A549 (cell line): ENCODE data around the gene CDKN2A. TPM values are rescaled to one million over a fixed set of nuclear protein-coding genes. Genes with fewer than 3 reads are reported as not detected.

ENCODE experiments used
- ATAC-seq, 2 experiments: fragments of 200-7000 bp in 1 of 2; fragments of >200 bp in 1 of 2; cut with Nextera tagmentation in 1 of 2; cut with Tn5 transposase in 1 of 2; 3 replicates each; pipeline versions ENCODE4 v1.8.0 to v1.9.1; 2018 to 2020; ENCODE audit warnings: mild to moderate bottlenecking in 1 of 2, moderate library complexity in 1 of 2
- CTCF ChIA-PET: fragments of 300-600 bp; sonication (Branson Sonifier 250); formaldehyde crosslinking; extraction: SDS; loops from one replicate; lab custom pipeline; 2021; ENCODE audit warnings: antibody characterized with exemption, inconsistent platforms; lab: Yijun Ruan, JAX
- POLR2A ChIA-PET: fragments of 350-600 bp; formaldehyde crosslinking; extraction: SDS; loops from one replicate; lab custom pipeline; 2021; ENCODE audit warnings: antibody characterized with exemption, inconsistent platforms; lab: Yijun Ruan, JAX
- DNase-seq, 2 experiments: peaks; one replicate each; pipeline versions ENCODE4 v3.0.0 to v3.0.0-alpha.2; 2011 to 2016; ENCODE audit warnings: low read depth in 1 of 2, low spot score in 1 of 2
- FAIRE-seq: peaks from 2 replicates; lab custom pipeline; 2011; peaks lifted over from hg19 to GRCh38; lab: Jason Lieb, UNC
- H3K27ac ChIP-seq, 2 experiments: fragments of >200 bp; sonication (Bioruptor Twin); formaldehyde crosslinking; 3 replicates each; pipeline ENCODE4 v1.5.1; 2016 to 2017
- H3K4me1 ChIP-seq: fragments of >200 bp; sonication (Bioruptor Twin); formaldehyde crosslinking; 3 replicates; pipeline ENCODE4 v1.6.1; 2016
- H3K4me2 ChIP-seq: fragments of >200 bp; sonication (Bioruptor Twin); formaldehyde crosslinking; 3 replicates; pipeline ENCODE4 v1.6.1; 2016
- H3K4me3 ChIP-seq: fragments of >200 bp; sonication (Bioruptor Twin); formaldehyde crosslinking; 3 replicates; pipeline ENCODE4 v1.5.1; 2016
- H3K9me3 ChIP-seq: fragments of >200 bp; sonication (Bioruptor Twin); formaldehyde crosslinking; 3 replicates; pipeline ENCODE4 v1.6.1; 2016
- BHLHE40 ChIP-seq: IDR thresholded peaks from 2 replicates; pipeline ENCODE4 v1.6.1; 2012; ENCODE audit warnings: low read depth, low read length, inconsistent platforms
- CBX2 ChIP-seq: fragments of 200-600 bp; sonication (generic); IDR thresholded peaks from 2 replicates; pipeline ENCODE4 v1.6.1; 2016; ENCODE audit warnings: low read depth, mild to moderate bottlenecking, borderline replicate concordance
- CBX8 ChIP-seq: fragments of 200-600 bp; sonication (generic); IDR thresholded peaks from 2 replicates; pipeline ENCODE4 v1.6.1; 2016
- E2F6 ChIP-seq: IDR thresholded peaks from 2 replicates; pipeline ENCODE4 v1.6.1; 2012; ENCODE audit warnings: low read depth, borderline replicate concordance
- EHF ChIP-seq: fragments of 250-450 bp; sonication (Bioruptor Pico); IDR thresholded peaks from 2 replicates; pipeline ENCODE4 v1.5.0; 2020; ENCODE audit warnings: mild to moderate bottlenecking
- EP300 ChIP-seq, 2 experiments: fragments of >200 bp; sonication (Bioruptor Twin); formaldehyde crosslinking; IDR thresholded peaks; 2 replicates in 1 of 2; 3 replicates in 1 of 2; pipeline ENCODE4 v1.6.1; 2016 to 2017
- FOSL2 ChIP-seq, 2 experiments: fragments of 450-650 bp in 1 of 2; fragments of >200 bp in 1 of 2; sonication (Bioruptor Twin) in 1 of 2; formaldehyde crosslinking; IDR thresholded peaks; 2 replicates each; pipeline versions ENCODE4 v1.5.0 to v1.6.1; 2016 to 2020; ENCODE audit warnings: mild to moderate bottlenecking in 1 of 2, moderate library complexity in 1 of 2
- HDAC2 ChIP-seq: fragments of 200-600 bp; sonication (generic); IDR thresholded peaks from 2 replicates; pipeline ENCODE4 v1.6.1; 2016
- HES2 ChIP-seq: fragments of >200 bp; sonication (Bioruptor Twin); formaldehyde crosslinking; IDR thresholded peaks from 2 replicates; pipeline ENCODE4 v1.6.1; 2016
- HEYL ChIP-seq: fragments of 250-450 bp; sonication (Bioruptor Pico); IDR thresholded peaks from 2 replicates; pipeline ENCODE4 v1.8.0; 2021; ENCODE audit warnings: mild to moderate bottlenecking, moderate library complexity
- HMGXB4 ChIP-seq: fragments of 250-450 bp; sonication (Bioruptor Pico); IDR thresholded peaks from 2 replicates; pipeline ENCODE4 v1.5.0; 2021; ENCODE audit warnings: mild to moderate bottlenecking, moderate library complexity, borderline replicate concordance
- HOXA7 ChIP-seq: fragments of 250-450 bp; sonication (Bioruptor Pico); IDR thresholded peaks from 2 replicates; pipeline ENCODE4 v1.5.0; 2020; ENCODE audit warnings: mild to moderate bottlenecking, moderate library complexity
- HOXB13 ChIP-seq: fragments of 250-450 bp; sonication (Bioruptor Pico); IDR thresholded peaks from 2 replicates; pipeline ENCODE4 v1.5.0; 2020; ENCODE audit warnings: low read depth, mild to moderate bottlenecking, moderate library complexity
- MAFK ChIP-seq: fragments of 450-650 bp; IDR thresholded peaks from 2 replicates; pipeline ENCODE4 v1.6.1; 2014; ENCODE audit not compliant: partially characterized antibody
- PBX3 ChIP-seq: IDR thresholded peaks from 2 replicates; pipeline ENCODE4 v1.6.1; 2012
- PHF8 ChIP-seq: fragments of 200-600 bp; sonication (generic); IDR thresholded peaks from 2 replicates; pipeline ENCODE4 v1.6.1; 2016; ENCODE audit warnings: low read depth, mild to moderate bottlenecking, antibody characterized with exemption, moderate library complexity, borderline replicate concordance
- RCOR1 ChIP-seq: fragments of 150-350 bp; IDR thresholded peaks from 2 replicates; pipeline ENCODE4 v1.6.1; 2014; ENCODE audit warnings: antibody characterized with exemption, low read length, low read depth
- RFX5 ChIP-seq: fragments of 450-650 bp; IDR thresholded peaks from 2 replicates; pipeline ENCODE4 v1.7.1; 2014; ENCODE audit warnings: antibody characterized with exemption, mild to moderate bottlenecking, moderate library complexity
- RNF2 ChIP-seq: fragments of 200-600 bp; sonication (generic); IDR thresholded peaks from 2 replicates; pipeline ENCODE4 v1.6.1; 2016; ENCODE audit warnings: low read depth, mild to moderate bottlenecking, antibody characterized with exemption, moderate library complexity, borderline replicate concordance
- SMC3 ChIP-seq: fragments of >200 bp; sonication (Bioruptor Twin); formaldehyde crosslinking; IDR thresholded peaks from 3 replicates; pipeline ENCODE4 v1.6.1; 2018; ENCODE audit warnings: inconsistent platforms
- TP53 ChIP-seq: fragments of 250-450 bp; sonication (Bioruptor Pico); IDR thresholded peaks from 2 replicates; pipeline ENCODE4 v1.5.0; 2021; ENCODE audit warnings: mild to moderate bottlenecking, moderate library complexity
- USF2 ChIP-seq: fragments of 450-650 bp; IDR thresholded peaks from 2 replicates; pipeline ENCODE4 v1.6.1; 2014; ENCODE audit warnings: antibody characterized with exemption
- ZNF302 ChIP-seq: fragments of 250-450 bp; sonication (Bioruptor Pico); IDR thresholded peaks from 2 replicates; pipeline ENCODE4 v1.9.0; 2021; ENCODE audit warnings: inconsistent platforms, mild to moderate bottlenecking, moderate library complexity
- ZSCAN20 ChIP-seq: fragments of 250-450 bp; sonication (Bioruptor Pico); IDR thresholded peaks from 2 replicates; pipeline ENCODE4 v1.8.0; 2022; ENCODE audit warnings: mild to moderate bottlenecking, moderate library complexity
- WGBS: methylation state at CpG from one replicate; pipeline ENCODE4 v1.1.6; 2017; ENCODE audit errors: missing lambda C conversion rate; 5-methylcytosine and 5-hydroxymethylcytosine counted together
- polyA plus RNA-seq, 4 experiments: library from polyadenylated mRNA; depleted of rRNA in 3 of 4; stranded (reverse); fragments of >200 nt; fragmentation: RNase III in 1 of 4; extraction: RNeasy Plus Mini Kit Qiagen cat#74134 plus additional on column Dnase treatment in 1 of 4; gene quantifications; 2 replicates in 3 of 4; 3 replicates in 1 of 4; pipeline ENCODE4 v1.2.3, GENCODE V29; 2011 to 2017

The CDKN2A gene
- polyA plus RNA-seq, 2 of the 4 experiments (the other 2 are of a cell fraction), result not detected

GRCh38 chr9:21994556-21995005, 389 bp upstream of the CDKN2A start, which contains the start of gene CDKN2B-AS1:
Gene CDKN2B-AS1, plus strand, starts transcription at chr9:21994791.
- POLR2A ChIA-PET, result no interaction called here
- DNase-seq, result no peak
- H3K27ac ChIP-seq, result no peak within 1 kb of the TSS
- TF ChIP-seq PHF8 (no peak), E2F6 (no peak), CBX2 (no peak), ZNF302 (no peak), BHLHE40 (no peak), FOSL2 (IDR thresholded peaks at IDR 0.05) (no peak), FOSL2 (CRISPR knock-in tag; IDR thresholded peaks at IDR 0.05) (no peak), ZSCAN20 (CRISPR knock-in tag) (no peak), RFX5 (no peak), PBX3 (no peak), HOXB13 (no peak), HMGXB4 (no peak), TP53 (no peak), MAFK (no peak), HDAC2 (no peak), EP300 (IDR thresholded peaks at IDR 0.05) (no peak), CBX8 (no peak), SMC3 (no peak), USF2 (no peak), RNF2 (no peak)
- TF ChIP-seq, all 56 proteins: peak for 0
- H3K4me1 ChIP-seq, result no peaks in the 10 kb centered on the region
- ATAC-seq (no peak), FAIRE-seq (no peak)
- no peak within 1 kb of the TSS for H3K4me2 ChIP-seq
- H3K9me3 ChIP-seq, result no peaks in the 10 kb centered on the region
- no peak within 1 kb of the TSS for H3K4me3 ChIP-seq
- CTCF ChIA-PET, result no interaction called here
- WGBS, result no CpG with 5 or more reads among the region's 43 CpGs

GRCh38 chr9:21993007-21993406, 1.2 kb downstream of the CDKN2A start:
- H3K9me3 ChIP-seq, result no peaks in the 10 kb centered on the region
- ChIA-PET CTCF (no interaction called here), POLR2A (no interaction called here)
- DNase-seq (no peak), ATAC-seq (no peak), FAIRE-seq (no peak)
- no peaks in the 10 kb centered on the region for H3K4me1 ChIP-seq
- H3K4me2 ChIP-seq, result no peak overlapping the region
- TF ChIP-seq E2F6, result no peak
- TF ChIP-seq HOXA7 (CRISPR knock-in tag), result no peak
- TF ChIP-seq RCOR1, result no peak
- TF ChIP-seq HES2, result no peak
- TF ChIP-seq EHF (CRISPR knock-in tag), result no peak
- TF ChIP-seq USF2, result no peak
- TF ChIP-seq HEYL (CRISPR knock-in tag), result no peak
- H3K27ac ChIP-seq, result no peak overlapping the region
- no peak overlapping the region for H3K4me3 ChIP-seq
- no CpG with 5 or more reads among the region's 4 CpGs for WGBS
